HG02840 (cell line): ENCODE measurements around the gene PIBF1.
A peak's percentile ranks its signal among the peaks of the same experiment; 100 is the strongest.
"Not testable (repeated sequence)": the region's sequence is repeated elsewhere in the genome, so short reads cannot be mapped to it uniquely, and the experiment has no call there.

ENCODE experiments used
- ATAC-seq: cut with Tn5 transposase; IDR thresholded peaks from one replicate; pipeline ENCODE4 v1.9.1; 2021; ENCODE audit warnings: mild to moderate bottlenecking, moderate library complexity, moderate number of reproducible peaks; ENCODE audit not compliant: unreplicated experiment, low FRiP score

The PIBF1 gene

DNA sequence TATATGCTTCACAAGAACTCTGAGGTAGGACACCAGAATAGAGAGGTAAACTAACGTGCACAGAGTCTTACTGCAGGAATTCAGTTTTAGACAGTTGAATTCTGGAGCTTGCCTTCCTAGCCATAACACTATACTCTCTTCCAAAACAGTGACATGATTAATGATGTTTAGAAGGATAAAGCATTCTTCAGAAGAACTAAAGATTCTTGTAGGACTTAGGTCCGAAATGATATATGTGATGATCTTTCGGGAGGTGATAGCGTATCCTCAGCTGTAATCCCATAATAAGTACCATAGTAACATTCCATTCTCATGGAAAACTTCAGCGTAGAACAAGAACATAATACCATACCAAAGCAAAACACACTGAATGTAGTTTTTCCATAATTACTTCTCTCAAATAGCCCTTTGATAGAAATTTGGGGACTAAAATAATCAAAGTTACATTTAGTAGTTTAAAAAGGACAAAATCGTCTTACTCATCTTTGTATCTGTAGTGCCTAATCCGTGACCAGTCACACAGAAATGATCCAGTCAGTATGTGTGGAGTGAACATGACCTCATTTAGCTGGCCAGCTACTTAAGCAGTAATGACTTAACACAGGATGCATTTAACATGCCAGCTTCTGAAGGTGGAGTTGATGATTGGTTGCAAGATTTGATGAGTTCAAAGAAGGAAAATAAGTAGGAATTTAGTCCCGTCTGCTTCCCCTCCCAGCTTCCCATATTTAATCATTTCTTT is 38.4 kb downstream of the PIBF1 start:
- no peak for ATAC-seq

GRCh38 chr13:72820898-72821279 is 39.0 kb downstream of the PIBF1 start:
- no peak for ATAC-seq

DNA sequence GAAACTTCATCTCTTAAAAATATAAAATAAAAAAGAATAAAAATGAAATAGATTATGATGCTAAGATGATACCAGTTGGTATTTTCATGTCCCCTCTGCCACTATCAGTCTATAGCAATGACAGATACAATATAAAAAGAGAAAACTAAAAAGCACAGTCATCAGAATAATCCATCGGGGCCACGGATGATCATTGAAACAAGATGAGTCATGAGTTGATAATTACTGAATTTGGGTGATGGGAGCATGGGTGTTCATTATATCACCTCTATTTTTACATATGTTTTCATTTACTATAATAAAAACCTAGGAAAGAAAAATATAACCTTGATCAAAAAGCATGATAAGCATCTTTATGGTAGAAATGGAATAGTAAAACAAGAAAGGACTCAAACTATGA is 41.1 kb downstream of the PIBF1 start:
- ATAC-seq = no peak

DNA sequence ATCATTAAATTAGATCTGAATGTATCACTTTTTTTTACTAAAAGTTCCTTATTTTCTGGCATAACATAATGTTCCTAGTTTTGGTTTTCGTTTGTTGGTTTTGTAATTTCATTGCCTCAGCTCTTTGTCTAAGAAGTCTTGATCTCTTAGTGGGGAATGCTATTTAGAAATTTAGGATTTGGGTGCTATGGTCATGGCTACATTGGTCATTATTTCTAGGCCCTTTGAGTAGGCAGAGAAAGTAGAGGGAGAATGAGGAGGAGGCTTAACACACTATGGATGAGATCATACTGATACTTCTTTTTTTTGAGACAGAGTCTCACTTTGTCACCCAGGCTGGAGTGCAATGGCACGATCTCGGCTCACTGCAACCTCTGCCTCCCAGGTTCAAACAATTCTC is 41.8 kb downstream of the PIBF1 start:
- no peak for ATAC-seq

GRCh38 chr13:72834601-72835000 is 52.7 kb downstream of the PIBF1 start:
- no peak for ATAC-seq

DNA sequence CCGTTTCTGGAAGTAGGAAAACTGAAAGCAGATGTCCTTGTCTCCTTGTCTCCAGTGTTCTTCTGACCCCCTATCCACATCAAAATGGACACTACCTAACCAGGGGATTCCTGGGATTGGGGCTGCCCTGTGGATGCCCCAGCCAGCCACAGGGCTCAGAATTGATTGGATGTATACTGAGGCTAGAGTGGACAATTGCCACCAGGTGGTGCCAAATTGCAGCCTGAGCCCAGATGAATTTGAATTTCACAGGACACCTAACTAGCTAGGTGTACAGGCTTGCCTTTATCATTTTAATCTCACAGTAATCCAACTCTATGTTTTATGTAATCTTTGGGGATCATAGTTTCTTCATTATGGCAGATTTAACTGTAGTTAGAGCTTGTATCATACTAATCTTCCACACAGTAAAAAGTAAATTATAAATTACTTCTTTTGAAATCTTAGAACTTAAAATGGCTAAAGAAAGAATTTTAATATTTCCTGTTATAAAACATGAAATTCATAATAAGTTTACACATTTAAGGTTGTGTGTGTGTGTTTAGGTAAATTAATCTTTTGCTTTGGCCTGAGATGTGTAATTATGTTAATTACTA is 58.0 kb downstream of the PIBF1 start:
- ATAC-seq = peak; percentile 94

- no peak for ATAC-seq
Observed at GRCh38 chr13:72842991-72843390, 61.1 kb downstream of the PIBF1 start.

- ATAC-seq = not testable (repeated sequence)
Observed at GRCh38 chr13:72845148-72845547, 63.2 kb downstream of the PIBF1 start.

- ATAC-seq = no peak
Observed at GRCh38 chr13:72849571-72849970, 67.6 kb downstream of the PIBF1 start.

DNA sequence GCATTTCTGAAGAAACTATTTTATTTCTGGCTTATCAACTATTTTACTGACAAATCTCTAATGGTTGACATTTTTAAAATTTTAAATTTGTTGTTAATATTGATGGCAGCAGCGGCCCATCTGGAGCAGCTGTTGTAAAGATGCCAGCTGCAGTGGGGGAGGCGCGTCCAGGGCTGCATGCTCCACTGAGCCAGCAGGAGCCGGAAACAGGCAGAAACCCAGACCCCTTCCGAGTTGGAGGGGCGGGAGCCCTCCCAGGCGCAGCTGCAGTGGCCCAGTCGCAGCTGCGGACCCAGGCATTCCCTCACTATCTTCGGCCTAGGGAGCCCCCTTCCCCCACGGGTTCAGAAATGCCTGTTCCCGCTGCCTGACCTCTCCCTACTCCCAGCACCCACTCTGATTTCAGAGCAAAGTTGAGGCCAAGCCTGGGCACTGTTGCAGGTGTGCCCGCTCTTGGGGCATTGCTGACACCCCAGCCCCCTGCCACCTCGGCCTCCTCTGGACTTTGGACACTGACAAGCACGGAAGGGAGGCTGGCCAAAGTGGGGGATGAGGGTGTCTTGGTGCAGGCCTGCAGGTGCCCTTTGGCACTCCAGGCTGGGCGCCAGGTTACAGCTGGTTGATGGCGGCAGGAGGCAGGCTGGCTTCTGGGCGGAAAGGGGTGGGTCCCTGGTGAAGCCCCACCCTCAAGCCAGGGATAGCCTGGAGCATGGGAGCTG is 69.2 kb downstream of the PIBF1 start:
- no peak for ATAC-seq

- ATAC-seq = no peak
Observed at GRCh38 chr13:72851678-72852014, 69.7 kb downstream of the PIBF1 start.

GRCh38 chr13:72852207-72852606 is 70.3 kb downstream of the PIBF1 start:
- no peak for ATAC-seq

DNA sequence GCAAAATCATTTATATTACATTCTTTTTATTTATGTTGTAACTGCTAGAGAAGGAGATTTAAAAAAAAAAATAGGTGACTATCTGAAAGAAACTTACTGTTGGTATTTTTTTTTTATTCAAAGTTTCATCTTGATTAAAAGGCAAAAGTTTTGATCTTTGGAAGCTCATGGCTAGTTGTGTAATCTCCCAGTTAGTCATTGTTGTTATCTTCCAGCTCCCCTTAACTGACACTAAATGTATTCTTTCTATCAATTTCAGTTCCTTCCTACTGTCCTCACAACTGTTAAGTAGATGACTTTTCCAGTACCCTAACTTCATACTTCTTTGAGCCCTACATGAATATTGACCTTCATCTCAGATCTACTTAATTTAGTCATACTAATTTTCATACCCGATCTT is 71.1 kb downstream of the PIBF1 start:
- no peak for ATAC-seq

DNA sequence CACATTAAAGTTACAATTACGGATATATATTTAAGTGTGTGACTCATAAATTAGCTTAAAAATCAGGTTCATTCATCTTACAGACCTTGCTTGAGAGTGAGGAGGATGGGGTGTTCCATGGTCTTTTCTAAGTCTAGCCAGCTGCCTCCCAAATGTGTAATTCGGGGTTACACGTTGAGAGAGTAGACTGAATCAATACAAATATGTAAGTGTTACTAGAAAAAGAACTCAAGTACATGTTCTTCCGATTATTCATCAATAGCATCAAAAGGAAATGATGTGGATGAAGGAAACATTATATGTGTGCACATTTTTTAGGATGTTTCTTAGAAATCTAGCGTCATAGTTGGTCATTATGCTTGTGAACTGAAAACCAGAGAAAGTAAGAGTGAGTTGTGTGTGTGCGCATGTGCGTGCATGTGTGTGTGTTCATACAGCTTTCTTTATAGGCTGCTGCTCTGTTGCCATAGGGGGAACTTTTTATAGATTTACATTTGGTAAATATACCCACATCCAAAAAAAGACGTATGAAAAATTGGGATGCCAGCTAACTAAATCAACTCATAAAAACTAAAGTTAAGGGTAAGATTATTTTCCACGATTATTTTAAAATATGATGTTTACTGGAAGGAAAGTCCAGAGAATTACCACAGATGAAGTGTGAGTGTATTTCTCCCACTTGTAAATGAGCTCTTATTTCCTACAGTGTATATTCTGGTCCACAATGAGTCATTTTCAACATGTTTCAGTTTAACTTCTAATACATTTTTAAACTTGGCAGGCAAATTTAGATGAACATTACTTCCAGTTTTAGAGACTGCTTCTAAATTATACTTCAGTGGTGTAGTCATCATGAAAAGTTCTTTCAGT is 82.4 kb downstream of the PIBF1 start:
- ATAC-seq = peak; percentile 91

GRCh38 chr13:72868229-72868628 is 86.3 kb downstream of the PIBF1 start:
- no peak for ATAC-seq

DNA sequence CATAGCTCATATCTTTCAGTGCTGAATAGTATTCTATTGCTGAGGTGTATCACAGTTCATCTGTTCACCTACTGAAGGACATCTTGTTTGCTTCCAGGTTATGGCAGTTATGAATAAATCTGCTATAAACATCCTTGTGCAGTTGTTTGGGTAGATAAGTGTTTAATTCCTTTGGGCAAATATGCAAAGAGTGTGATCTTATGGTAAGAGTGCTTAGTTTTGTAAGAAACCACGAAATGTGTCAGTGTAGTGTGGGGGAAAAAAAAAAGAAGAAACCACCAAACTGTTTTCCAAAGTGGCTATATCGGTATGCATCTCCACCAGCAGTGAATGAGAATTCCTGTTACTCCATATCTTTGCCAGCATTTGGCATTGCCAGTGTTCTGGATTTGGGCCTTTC is 93.3 kb downstream of the PIBF1 start:
- ATAC-seq = no peak

DNA sequence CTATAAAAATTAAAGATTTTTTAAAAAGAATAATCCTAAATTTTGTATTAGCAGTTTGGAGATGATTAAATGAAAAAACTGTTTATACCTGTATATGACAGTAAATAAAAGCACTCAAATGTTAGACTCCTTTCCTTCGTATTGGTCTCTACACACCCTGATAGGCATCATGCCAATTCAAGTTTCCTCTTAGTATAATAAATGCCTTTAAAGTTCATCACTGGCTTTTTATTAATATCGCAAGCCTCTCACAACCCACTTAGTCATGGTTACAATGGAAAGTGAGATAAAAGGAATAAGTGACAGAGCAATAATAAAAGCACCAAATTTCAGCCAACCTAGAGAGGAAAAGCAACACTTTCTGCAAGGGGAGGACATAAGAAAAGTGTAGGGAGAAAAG is 102.2 kb downstream of the PIBF1 start:
- no peak for ATAC-seq

GRCh38 chr13:72886272-72887067 is 104.5 kb downstream of the PIBF1 start:
- ATAC-seq = no peak

GRCh38 chr13:72889495-72889894 is 107.6 kb downstream of the PIBF1 start:
- no peak for ATAC-seq

- no peak for ATAC-seq
Observed at GRCh38 chr13:72890546-72890945, 108.6 kb downstream of the PIBF1 start.
